Stomach (tissue), 9 donors: ENCODE measurements around the gene HEBP2. TPM values are rescaled to one million over a fixed set of nuclear protein-coding genes. Genes with fewer than 3 reads are reported as not detected.
A peak's percentile ranks its signal among the peaks of the same experiment; 100 is the strongest.

Source experiments
- DNase-seq, 2 donors: peaks; one replicate each; pipeline versions ENCODE4 v3.0.0 to v3.0.0-alpha.2; 2013 to 2019
- H3K27ac ChIP-seq, 5 donors: fragments of 200-600 bp in 4 of 5; sonication (generic) in 4 of 5; one replicate each; pipeline ENCODE4 v1.5.1; 2013 to 2019; ENCODE audit warnings: mild to moderate bottlenecking in 1 of 5, moderate library complexity in 1 of 5
- H3K27me3 ChIP-seq, 3 donors: fragments of 200-600 bp; sonication (generic); one replicate each; pipeline ENCODE4 v1.5.1; 2017 to 2019; ENCODE audit warnings: mixed run types in 1 of 3
- H3K36me3 ChIP-seq, 4 donors: fragments of 200-600 bp; sonication (generic); 1 replicate in 3 of 4; 2 replicates in 1 of 4; pipeline ENCODE4 v1.5.1; 2016 to 2019
- H3K4me1 ChIP-seq, 4 donors: fragments of 200-600 bp; sonication (generic); one replicate each; pipeline ENCODE4 v1.5.1; 2016 to 2019
- H3K4me3 ChIP-seq, 4 donors: fragments of 200-600 bp; sonication (generic) in 3 of 4; one replicate each; pipeline ENCODE4 v1.5.1; 2016 to 2019; ENCODE audit warnings: mild to moderate bottlenecking in 1 of 4
- H3K9me3 ChIP-seq, 4 donors: fragments of 200-600 bp; sonication (generic); one replicate each; pipeline ENCODE4 v1.5.1; 2016 to 2019
- EP300 ChIP-seq: sonication (generic); formaldehyde crosslinking; IDR thresholded peaks from one replicate; pipeline ENCODE4 v1.6.1; 2017; ENCODE audit warnings: antibody characterized with exemption
- POLR2AphosphoS5 ChIP-seq, 3 donors: sonication (generic); formaldehyde crosslinking; IDR thresholded peaks; one replicate each; pipeline ENCODE4 v1.6.1; 2016; ENCODE audit warnings: antibody characterized with exemption in 3 of 3
- WGBS, 5 donors: extraction: QIAGEN DNeasy Blood & Tissue Kit in 3 of 5; methylation state at CpG; one replicate each; pipeline versions ENCODE4 v1.1.5 to v1.1.7; 2013 to 2018; 5-methylcytosine and 5-hydroxymethylcytosine counted together
- intact Hi-C: fragments of 100-400 bp; cut with DNase I; formaldehyde crosslinking; loops from one replicate; pipeline ENCODE4 v1.15.1; 2023; ENCODE audit warnings: low total_unique reads
- polyA plus RNA-seq, 3 donors: library from polyadenylated mRNA; stranded (reverse); fragments of 200-250 nt; gene quantifications; one replicate each; pipeline ENCODE4 v1.2.3, GENCODE V29; 2013
- small RNA-seq, 4 donors: library from RNA; depleted of rRNA; stranded (forward); fragments of <200 nt; gene quantifications; one replicate each; pipeline ENCODE3, GENCODE V24; 2016
- total RNA-seq, 5 donors: library from RNA; depleted of rRNA; stranded (reverse); fragments of >200 nt; gene quantifications; one replicate each; pipeline versions ENCODE4 v1.1.0 to v1.2.3, GENCODE V29; 2014 to 2016
- donor health status: healthy with polysubstance abuse.
- donor health status: Bipolar disorder and iron deficiency.
- donor health status: healthy.

The HEBP2 gene
- total and polyA plus RNA-seq, 8 donors: 9.9 to 351 (median 48.4) TPM

DNA sequence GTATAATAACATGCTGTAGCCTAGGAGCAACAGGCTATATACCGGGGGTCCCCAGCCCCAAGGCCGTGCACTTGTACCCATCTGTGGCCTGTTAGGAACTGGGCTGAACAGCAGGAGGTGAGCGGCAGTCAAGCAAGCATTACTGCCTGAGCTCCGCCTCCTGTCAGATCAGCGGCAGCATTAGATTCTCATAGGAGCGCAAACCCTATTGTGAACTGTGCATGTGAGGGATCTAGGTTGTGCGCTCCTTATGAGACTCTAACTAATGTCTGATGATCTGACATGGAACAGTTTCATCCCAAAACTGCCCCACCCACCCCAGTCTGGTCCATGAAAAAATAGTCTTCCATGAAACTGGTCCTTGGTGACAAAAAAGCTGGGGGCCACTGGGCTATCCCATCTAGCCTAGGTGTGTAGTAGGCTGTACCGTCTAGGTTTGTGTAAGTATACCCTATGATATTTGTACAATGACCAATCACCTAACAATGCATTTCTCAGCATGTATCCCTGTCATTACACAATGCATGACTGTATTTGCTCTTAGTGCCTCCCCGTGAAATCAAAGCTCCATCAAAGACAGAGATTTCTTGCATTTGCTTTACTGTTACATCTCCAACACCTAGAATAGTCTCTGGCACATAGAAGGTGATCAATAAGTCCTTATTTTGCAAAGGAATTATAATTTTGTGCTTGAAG is 64.4 kb downstream of the HEBP2 start:
- DNase-seq: peak in 1 of 2 donors; percentile 33
- H3K27me3 ChIP-seq: no peaks in the 10 kb centered on the region
- H3K4me3 ChIP-seq: no peak overlapping the region
- peaks cover 0 to 20% (median 5%) of the 10 kb centered on the region in 4 donors for H3K4me1 ChIP-seq
- WGBS, 5 donors: 83 to 88% (median 86%) methylated on average over 9 of the region's 9 CpGs
- H3K9me3 ChIP-seq: no peaks in the 10 kb centered on the region
- intact Hi-C loops: no loop called here
- TF ChIP-seq POLR2AphosphoS5 (IDR thresholded peaks at IDR 0.05): peak in 2 of 3 donors; percentile 13 to 15
- TF ChIP-seq EP300: no peak
- peaks cover 0 to 8% (median 5%) of the 10 kb centered on the region in 4 donors for H3K36me3 ChIP-seq
- H3K27ac ChIP-seq: peak overlapping the region in 2 of 5 donors; percentile 14 to 19

Small RNA genes within 50 kb of the gene (small RNA-seq; reads per million reads assigned to genes)
- 0 reads per million in 4 donors for gene AL031003.1
- gene AL391669.1: 0 reads per million in 4 donors
- 0 to 0.30 (median 0) reads per million in 4 donors for gene MIR3145

Other genes starting within 250 kb of the HEBP2 start
- 10 to 100 TPM; 13.0 to 44.6 (median 32.1) TPM for gene ARFGEF3, start 242.3 kb upstream of the HEBP2 start, total RNA-seq
- gene ARFGEF3, start 242.3 kb upstream of the HEBP2 start, polyA plus RNA-seq: 1 to 10 TPM; 3.2 to 5.2 (median 4.3) TPM
- not detected for gene PBOV1, start 185.7 kb upstream of the HEBP2 start, total RNA-seq
- not detected for gene PBOV1, start 185.7 kb upstream of the HEBP2 start, polyA plus RNA-seq
- gene SMIM28, start 26.3 kb upstream of the HEBP2 start, total RNA-seq: not detected
- not detected for gene SMIM28, start 26.3 kb upstream of the HEBP2 start, polyA plus RNA-seq
- gene NHSL1, start 95.3 kb downstream of the HEBP2 start, total RNA-seq: 10 to 100 TPM; 23.2 to 44.6 (median 36.1) TPM
- gene NHSL1, start 95.3 kb downstream of the HEBP2 start, polyA plus RNA-seq: 1 to 10 TPM; 1.8 to 3.0 (median 2.3) TPM